ENCODE data around the gene PFDN5. TPM values are rescaled to one million over a fixed set of nuclear protein-coding genes. Genes with fewer than 3 reads are reported as not detected.

Gene PFDN5
- total RNA-seq, 4 donors from 2014 or later: 656 to 1,200 (median 763) TPM

DNA sequence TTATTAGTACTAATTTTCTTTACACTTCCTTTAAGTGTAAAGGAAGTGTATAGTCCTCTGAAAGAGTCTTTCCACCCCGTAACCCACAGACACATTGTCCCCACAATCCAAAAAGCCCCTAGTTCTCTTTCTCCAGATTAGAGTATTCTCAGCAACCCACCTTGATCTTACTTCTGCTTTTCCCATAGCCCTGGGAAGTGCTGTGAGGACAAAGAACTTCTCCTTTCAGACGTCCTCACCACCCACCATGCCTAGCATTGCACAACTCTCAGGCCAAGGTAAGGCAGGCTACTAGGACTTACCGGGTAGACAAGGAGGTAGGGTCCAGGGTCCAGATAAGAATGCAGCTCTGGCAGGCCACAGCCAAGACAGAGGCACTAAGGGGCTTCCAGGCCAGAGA, 18.7 kb downstream of the PFDN5 start:
- 64 to 90% methylated on average over 2 to 3 of the region's 3 CpGs for WGBS, 2 donors
- H3K9me3 ChIP-seq: no peaks in the 10 kb centered on the region

DNA sequence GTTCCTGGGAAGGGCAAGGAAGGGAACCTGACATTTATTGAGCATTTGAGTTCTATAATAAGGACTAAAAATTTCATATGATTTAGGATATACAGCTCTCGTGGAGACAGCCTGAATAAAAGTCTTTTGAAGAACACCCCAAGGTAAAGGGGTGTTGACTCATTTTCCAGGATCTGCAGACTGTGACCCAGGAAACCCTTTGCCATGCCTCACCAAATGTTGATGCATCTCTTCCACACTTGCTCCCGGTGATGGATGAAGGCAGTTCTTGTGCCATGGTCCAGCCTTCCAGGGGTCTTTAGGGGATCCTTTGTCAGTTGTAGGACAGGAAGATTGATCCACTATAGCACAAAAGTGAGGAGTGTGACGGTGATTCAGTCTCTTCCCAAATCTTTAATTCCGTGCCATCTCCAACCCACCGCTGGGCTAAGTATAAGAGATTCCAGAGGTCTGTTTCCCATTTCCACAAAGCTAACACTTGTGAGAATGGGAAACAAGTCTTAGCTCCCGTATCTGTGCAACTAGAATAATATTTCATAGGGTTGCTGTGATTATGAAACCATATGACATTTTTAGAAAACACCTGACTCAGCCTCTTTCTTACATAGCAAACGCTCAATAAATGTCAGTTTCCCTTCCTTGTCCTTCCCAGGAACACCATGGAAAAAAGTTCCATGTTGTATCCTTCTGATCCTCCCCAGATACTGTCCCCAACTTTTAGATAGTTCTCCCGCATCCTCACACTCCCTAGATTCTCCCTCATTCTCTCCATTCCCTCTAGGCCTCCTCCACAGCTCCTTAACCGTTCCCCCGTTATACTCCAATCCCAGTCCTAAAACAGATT, 25.2 kb downstream of the PFDN5 start:
- Histone ChIP-seq H3K36me3 (peaks cover 0 to 10% of the 10 kb centered on the region in 2 donors), H3K4me1 (peaks cover 26% of the 10 kb centered on the region in 2 donors), H3K27me3 (no peaks in the 10 kb centered on the region), H3K4me3 (replicated peaks in 1 of 3) (peak overlapping the region in 2 of 3 donors; percentile 58 to 82), H3K9me3 (no peaks in the 10 kb centered on the region), H3K27ac (peak overlapping the region; percentile 86 to 90 (median 87))
- TF ChIP-seq CTCF (IDR thresholded peaks at IDR 0.05): no peak
- no peak for TF ChIP-seq POLR2A (IDR thresholded peaks at IDR 0.05)
- intact Hi-C loops (cut with DNase I): loop anchor here (10.0 kb wide), 2 partner anchors 104 to 184 kb away; partner anchors contain the start of genes AMHR2, NPFF and TARBP2
- no peak for DNase-seq
- 49 to 50% methylated on average over 10 of the region's 10 CpGs for WGBS, 2 donors

More for the DNA sequence above, 18.7 kb downstream of the PFDN5 start:
- Histone ChIP-seq H3K27ac (no peak overlapping the region), H3K4me1 (no peaks in the 10 kb centered on the region), H3K27me3 (no peaks in the 10 kb centered on the region), H3K36me3 (peaks cover 22 to 32% of the 10 kb centered on the region in 2 donors), H3K4me3 (replicated peaks in 1 of 3) (no peak overlapping the region)
- DNase-seq: no peak
- TF ChIP-seq POLR2A (IDR thresholded peaks at IDR 0.05) (no peak), CTCF (IDR thresholded peaks at IDR 0.05) (no peak)
- intact Hi-C loops (cut with DNase I): no loop called here

DNA sequence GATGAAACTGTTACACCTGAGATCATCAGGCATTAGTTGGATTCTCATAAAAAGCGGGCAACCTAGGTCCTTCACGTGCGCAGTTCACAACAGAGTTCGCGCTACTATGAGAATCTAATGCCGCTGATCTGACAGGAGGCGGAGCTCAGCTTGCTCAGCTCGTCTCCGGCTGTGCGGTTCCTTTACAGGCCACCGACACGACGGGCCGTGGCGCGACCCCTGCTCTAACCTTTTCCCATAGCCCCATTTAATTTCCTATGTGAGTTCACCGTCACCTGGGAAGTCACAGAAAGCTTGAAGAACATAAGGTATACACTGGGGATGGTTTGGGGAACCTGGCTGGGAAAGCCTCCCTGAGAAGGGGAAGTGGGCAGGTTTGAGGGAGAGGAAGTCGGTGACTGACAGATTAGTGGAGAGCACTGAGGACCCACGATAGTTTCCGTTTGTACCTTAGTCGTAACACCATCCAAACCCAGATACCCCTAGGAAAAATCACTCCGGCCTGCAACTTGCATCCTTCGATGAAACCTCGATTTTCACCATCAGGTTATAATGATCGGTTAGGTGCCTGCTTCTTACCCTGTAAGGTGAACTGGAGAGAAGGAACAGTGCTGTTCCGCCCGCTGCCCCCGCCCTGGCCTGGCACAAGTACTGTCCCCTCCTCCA, 28.9 kb downstream of the PFDN5 start:
- Histone ChIP-seq H3K27ac (peak overlapping the region; percentile 66 to 90 (median 82)), H3K27me3 (no peaks in the 10 kb centered on the region), H3K9me3 (no peaks in the 10 kb centered on the region), H3K4me1 (peaks cover 27 to 31% of the 10 kb centered on the region in 2 donors), H3K36me3 (peaks cover 0 to under 1% of the 10 kb centered on the region in 2 donors), H3K4me3 (replicated peaks in 1 of 3) (peak overlapping the region in 1 of 3 donors; percentile 85)
- 36 to 37% methylated on average over 22 to 28 of the region's 28 CpGs for WGBS, 2 donors
- no peak for TF ChIP-seq POLR2A (IDR thresholded peaks at IDR 0.05)
- TF ChIP-seq CTCF (IDR thresholded peaks at IDR 0.05): no peak
- peak in 1 of 2 donors; percentile 6 for DNase-seq
- intact Hi-C loops (cut with DNase I): loop anchor here (10.0 kb wide), 2 partner anchors 101 to 181 kb away; partner anchors contain the start of genes AMHR2, NPFF and TARBP2

DNA sequence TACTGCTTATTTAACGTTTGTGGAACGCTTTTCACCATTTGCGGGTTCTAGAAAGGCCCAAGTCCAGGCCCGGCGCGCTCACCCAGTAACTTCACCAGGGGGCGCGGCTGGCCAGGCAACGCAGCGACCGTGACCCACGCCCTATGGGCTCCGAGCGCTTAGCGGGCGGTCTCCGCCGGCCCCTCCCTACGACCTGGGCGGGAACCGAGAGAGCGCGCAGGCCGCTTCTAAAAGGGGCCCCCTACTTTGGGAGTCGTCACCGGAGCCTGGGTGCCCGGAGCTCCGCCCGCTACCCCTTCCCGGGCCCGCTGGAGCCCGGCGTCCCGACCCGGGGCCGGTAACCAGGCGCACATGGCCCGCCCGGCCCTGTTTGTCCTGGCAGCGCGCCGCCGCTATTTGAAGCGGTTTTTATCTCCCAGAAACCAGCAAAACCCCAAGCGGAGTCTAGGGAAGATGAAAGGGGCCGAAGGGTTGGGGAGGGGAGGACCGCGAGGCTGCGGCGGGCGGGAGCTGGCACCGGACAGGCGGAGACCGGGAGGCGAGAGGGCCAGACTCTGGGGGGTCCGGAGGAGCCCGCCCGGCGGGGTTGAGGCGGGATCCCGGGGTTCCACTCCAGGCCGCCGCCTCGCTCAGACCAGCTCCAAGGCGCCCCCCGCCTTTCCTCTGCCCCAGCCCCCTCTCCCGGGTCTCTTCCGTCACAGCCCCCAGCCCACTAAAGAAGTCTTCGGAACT, 29.6 kb downstream of the PFDN5 start:
- no peaks in the 10 kb centered on the region for H3K27me3 ChIP-seq
- no peaks in the 10 kb centered on the region for H3K36me3 ChIP-seq
- H3K4me3 ChIP-seq (replicated peaks in 1 of 3): peak overlapping the region; percentile 29 to 85 (median 43)
- H3K9me3 ChIP-seq: no peaks in the 10 kb centered on the region
- 0 to 1% methylated on average over 18 to 40 of the region's 69 CpGs for WGBS, 2 donors
- intact Hi-C loops (cut with DNase I): loop anchor here (10.0 kb wide), 2 partner anchors 100 to 180 kb away; partner anchors contain the start of genes AMHR2, NPFF and TARBP2
- H3K4me1 ChIP-seq: peaks cover 27 to 31% of the 10 kb centered on the region in 2 donors
- peak overlapping the region; percentile 66 to 90 (median 82) for H3K27ac ChIP-seq
- TF ChIP-seq CTCF (IDR thresholded peaks at IDR 0.05) (peak in 5 of 6 experiments; percentile 42 to 92 (median 82)), POLR2A (IDR thresholded peaks at IDR 0.05) (peak in 1 of 2 donors; percentile 79)
- peak; percentile 92 to 93 for DNase-seq
